VCaP (cell line): ENCODE results near the gene TIMM21.

Source experiments
- H3K27ac ChIP-seq: fragments of 450-650 bp; 2 replicates; pipeline ENCODE4 v1.5.1; 2017
- TF ChIP-seq, protein P1 (sequence below): fragments of 450-650 bp; conservative IDR thresholded peaks from 2 replicates; pipeline ENCODE4 v1.5.1; 2017; ENCODE audit warnings: mild to moderate bottlenecking, moderate library complexity

Gene TIMM21, protein sequence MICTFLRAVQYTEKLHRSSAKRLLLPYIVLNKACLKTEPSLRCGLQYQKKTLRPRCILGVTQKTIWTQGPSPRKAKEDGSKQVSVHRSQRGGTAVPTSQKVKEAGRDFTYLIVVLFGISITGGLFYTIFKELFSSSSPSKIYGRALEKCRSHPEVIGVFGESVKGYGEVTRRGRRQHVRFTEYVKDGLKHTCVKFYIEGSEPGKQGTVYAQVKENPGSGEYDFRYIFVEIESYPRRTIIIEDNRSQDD

DNA sequence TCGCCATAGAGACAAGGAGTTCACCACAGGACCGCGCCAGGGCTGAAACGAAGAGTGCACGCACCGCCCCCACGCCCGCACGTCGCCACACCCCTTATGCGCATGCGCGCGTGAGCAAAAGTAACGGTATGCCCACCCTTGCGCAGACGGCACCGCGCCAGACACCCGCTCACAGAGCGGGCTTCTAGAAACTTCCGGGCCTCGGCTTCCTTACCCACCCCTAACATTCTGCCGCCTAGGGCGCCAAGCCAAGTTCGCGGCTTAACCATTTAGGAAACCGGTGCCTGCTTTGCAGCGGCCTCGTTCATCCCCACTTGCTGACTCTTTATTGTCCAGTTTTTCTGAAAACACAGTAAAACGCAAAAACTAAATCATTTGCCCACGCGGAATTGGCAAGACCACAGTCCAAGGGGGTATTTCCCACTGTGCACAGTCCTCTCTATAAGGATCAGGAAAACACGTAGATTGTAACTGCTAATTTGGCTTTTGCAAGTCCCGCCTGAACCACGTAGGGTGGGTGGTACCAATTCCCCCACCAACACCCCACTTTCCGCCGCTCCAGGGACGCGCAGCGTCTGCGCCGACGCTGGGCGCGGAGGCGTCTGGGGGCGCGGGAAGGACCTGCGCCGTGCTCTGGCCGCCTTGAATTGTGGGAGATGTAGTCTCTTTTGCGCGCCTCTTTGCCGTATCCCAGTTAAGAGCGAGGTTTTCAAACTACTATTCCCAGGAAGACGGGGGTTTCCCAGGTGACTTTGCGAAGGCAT, at the start of gene TIMM21, which contains the start of gene FBXO15:
TSS of gene TIMM21 (plus strand) at position 745 of the 764 bp plus-strand sequence. CDS start 286 bp downstream, outside the sequence.
TSS of gene FBXO15 (minus strand) at position 56 of the 764 bp plus-strand sequence. CDS start at position 7, 49 bp downstream.
- peak within 1 kb of the TSS; percentile 95 for H3K27ac ChIP-seq
- TF ChIP-seq, protein P1, sequence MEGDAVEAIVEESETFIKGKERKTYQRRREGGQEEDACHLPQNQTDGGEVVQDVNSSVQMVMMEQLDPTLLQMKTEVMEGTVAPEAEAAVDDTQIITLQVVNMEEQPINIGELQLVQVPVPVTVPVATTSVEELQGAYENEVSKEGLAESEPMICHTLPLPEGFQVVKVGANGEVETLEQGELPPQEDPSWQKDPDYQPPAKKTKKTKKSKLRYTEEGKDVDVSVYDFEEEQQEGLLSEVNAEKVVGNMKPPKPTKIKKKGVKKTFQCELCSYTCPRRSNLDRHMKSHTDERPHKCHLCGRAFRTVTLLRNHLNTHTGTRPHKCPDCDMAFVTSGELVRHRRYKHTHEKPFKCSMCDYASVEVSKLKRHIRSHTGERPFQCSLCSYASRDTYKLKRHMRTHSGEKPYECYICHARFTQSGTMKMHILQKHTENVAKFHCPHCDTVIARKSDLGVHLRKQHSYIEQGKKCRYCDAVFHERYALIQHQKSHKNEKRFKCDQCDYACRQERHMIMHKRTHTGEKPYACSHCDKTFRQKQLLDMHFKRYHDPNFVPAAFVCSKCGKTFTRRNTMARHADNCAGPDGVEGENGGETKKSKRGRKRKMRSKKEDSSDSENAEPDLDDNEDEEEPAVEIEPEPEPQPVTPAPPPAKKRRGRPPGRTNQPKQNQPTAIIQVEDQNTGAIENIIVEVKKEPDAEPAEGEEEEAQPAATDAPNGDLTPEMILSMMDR = no peak

DNA sequence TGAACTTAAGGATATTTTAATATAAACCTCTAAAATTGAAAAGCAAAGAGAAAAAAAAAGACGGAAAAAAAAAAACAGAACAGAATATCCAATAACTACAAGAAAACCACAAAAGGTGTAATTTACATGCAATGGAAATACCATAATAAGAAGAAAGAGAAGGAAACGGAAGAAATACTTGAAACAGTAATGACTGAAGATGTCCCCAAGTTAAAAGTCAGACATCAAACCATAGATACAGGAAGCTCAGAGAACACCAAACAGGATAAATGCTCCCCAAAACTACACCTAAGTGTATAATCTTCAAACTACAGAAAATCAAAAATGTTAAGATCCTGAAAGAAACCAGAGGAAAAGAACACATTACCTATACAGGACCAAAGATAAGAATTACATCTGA, 39.9 kb upstream of the TIMM21 start:
- TF ChIP-seq, protein P1 = no peak

DNA sequence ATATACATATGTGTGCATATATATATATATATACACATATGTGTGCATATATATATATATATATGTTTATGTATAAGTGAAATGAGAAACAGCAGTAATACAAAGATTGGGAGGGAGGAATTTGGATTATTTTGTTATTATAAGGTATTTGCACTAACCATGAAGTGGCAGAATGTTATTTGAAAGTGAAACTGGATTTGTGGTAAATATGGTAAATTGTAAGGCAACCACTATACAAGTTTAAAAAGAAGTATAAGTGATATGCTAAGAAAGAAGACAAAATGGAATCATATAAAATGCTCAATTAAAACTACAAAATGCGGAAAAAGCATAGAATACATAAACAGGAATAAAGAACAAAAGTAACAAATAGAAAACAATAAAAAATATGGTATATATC, 38.2 kb upstream of the TIMM21 start:
- TF ChIP-seq, protein P1 = no peak

More for the DNA sequence above, 39.9 kb upstream of the TIMM21 start:
- no peak overlapping the region for H3K27ac ChIP-seq

DNA sequence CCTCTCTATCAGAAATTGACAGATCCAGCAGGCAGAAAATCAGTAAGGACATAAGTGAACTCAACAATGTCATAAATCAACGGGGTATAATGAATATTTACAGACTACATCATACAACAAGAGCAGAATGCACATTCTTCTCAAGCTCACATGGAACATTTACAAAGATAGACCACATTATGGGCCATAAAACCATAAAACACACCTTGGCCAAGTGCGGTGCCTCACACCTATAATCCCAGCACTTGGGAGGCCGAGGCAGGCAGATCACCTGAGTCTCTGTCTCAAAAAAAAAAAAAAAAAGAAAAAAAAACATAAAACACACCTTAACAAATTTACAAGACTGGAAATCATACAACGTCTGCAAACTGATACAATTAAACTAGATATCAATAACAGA, 37.3 kb upstream of the TIMM21 start:
- H3K27ac ChIP-seq = no peak overlapping the region
- TF ChIP-seq, protein P1 = no peak

More for the DNA sequence above, 38.2 kb upstream of the TIMM21 start:
- H3K27ac ChIP-seq = no peak overlapping the region

DNA sequence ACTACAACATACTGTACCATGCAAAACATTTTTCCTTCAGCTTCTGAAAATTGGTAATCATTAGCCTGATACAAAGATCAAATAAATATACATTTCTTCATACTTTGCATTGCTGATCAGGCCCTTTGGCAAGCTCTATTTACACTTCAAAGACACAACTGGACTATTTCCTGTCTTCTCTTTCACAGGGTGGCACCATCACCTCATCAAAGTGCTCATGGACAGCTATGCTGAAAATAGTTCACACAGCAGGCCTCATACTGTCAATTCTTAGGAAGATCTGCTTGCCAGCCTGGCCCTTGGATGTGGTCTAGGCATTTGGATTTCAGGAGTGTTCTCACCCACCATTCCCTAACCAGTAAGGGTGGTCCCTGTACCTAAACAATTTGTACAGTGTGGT, 34.6 kb upstream of the TIMM21 start:
- TF ChIP-seq, protein P1 = no peak
- no peak overlapping the region for H3K27ac ChIP-seq

DNA sequence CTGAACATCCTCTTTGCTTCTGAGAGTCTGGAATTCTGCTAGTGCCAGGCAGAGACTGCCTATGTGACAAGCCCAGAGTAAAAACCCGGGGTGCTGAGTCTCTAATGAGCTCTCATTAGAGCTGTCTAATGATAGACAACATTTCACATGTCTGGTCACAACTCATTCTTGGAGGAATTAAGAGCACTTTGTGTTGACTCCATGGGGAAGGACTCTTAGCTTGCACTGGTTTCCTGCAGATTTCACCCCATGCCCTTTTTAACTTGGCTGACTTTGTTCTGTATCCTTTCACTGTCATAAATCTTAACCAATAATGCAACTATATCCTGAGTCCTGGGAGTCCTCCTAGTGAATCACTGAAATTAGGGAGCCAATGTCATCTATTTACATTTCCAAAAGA, 34.2 kb upstream of the TIMM21 start:
- TF ChIP-seq, protein P1 = no peak
- no peak overlapping the region for H3K27ac ChIP-seq

DNA sequence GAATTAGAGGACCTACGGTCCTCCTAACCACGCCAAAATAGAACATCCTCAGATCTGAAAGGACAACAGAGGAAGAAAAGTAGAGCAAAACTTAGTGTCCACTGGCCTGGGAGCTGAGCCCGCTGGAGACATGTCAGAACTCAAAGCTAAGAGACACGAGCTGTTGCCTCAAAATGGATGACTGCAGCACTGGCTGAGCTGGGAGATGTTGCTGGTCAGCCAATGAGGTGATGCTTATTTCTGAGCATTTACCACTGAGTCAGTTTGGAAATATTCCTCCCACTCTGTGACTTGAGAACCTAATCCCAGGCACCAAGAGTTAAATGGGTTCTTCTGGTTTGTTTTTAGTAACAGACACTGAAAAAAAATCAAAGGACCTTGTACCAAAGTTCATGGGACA, 33.3 kb upstream of the TIMM21 start:
- no peak overlapping the region for H3K27ac ChIP-seq
- TF ChIP-seq, protein P1 = no peak
